Measurements from ENCODE around the gene TRPC4AP.
"Not testable (repeated sequence)": the region's sequence is repeated elsewhere in the genome, so short reads cannot be mapped to it uniquely, and the experiment has no call there.

TRPC4AP gene

GRCh38 chr20:35104685-35105295 lies 12.2 kb upstream of the TRPC4AP start:
- DNase-seq: no peak

- no peak for DNase-seq
These were observed 9.0 kb upstream of the TRPC4AP start for GRCh38 chr20:35101620-35102019.

GRCh38 chr20:35093267-35093884 lies 769 bp upstream of the TRPC4AP start:
- DNase-seq: no peak

GRCh38 chr20:35091816-35092523 lies 637 bp downstream of the TRPC4AP start:
- DNase-seq: no peak

GRCh38 chr20:35088231-35089145 lies 4.1 kb downstream of the TRPC4AP start:
- no peak for DNase-seq

GRCh38 chr20:35087791-35088190 lies 4.8 kb downstream of the TRPC4AP start:
- DNase-seq: no peak

- DNase-seq: no peak
These were observed 5.3 kb downstream of the TRPC4AP start for GRCh38 chr20:35087355-35087754.

- no peak for DNase-seq
These were observed 7.0 kb downstream of the TRPC4AP start for GRCh38 chr20:35085477-35086225.

GRCh38 chr20:35084998-35085397 lies 7.6 kb downstream of the TRPC4AP start:
- no peak for DNase-seq

- not testable (repeated sequence) for DNase-seq
These were observed 12.3 kb downstream of the TRPC4AP start for GRCh38 chr20:35080348-35080642.

GRCh38 chr20:35079472-35080347 lies 12.9 kb downstream of the TRPC4AP start:
- no peak for DNase-seq

GRCh38 chr20:35077872-35078271 lies 14.7 kb downstream of the TRPC4AP start:
- DNase-seq: no peak

GRCh38 chr20:35077341-35077740 lies 15.3 kb downstream of the TRPC4AP start:
- DNase-seq: no peak

- DNase-seq: not testable (repeated sequence)
These were observed 21.0 kb downstream of the TRPC4AP start for GRCh38 chr20:35071436-35072153.

- DNase-seq: no peak
These were observed 26.4 kb downstream of the TRPC4AP start for GRCh38 chr20:35066194-35066593.

- no peak for DNase-seq
These were observed 27.4 kb downstream of the TRPC4AP start for GRCh38 chr20:35065181-35065580.

- DNase-seq: no peak
These were observed 29.4 kb downstream of the TRPC4AP start for GRCh38 chr20:35063168-35063567.

- DNase-seq: no peak
These were observed 30.1 kb downstream of the TRPC4AP start for GRCh38 chr20:35062478-35062877.

GRCh38 chr20:35060168-35060567 lies 32.4 kb downstream of the TRPC4AP start:
- no peak for DNase-seq

- DNase-seq: no peak
These were observed 33.0 kb downstream of the TRPC4AP start for GRCh38 chr20:35059612-35060011.

GRCh38 chr20:35059110-35059509 lies 33.5 kb downstream of the TRPC4AP start:
- DNase-seq: no peak
